Ovary (tissue), 9 donors: ENCODE results near the gene FAM3D. TPM values are rescaled to one million over a fixed set of nuclear protein-coding genes. Genes with fewer than 3 reads are reported as not detected.

Experiments used
- DNase-seq, 5 donors: peaks; one replicate each; pipeline ENCODE4 v3.0.0-alpha.2; 2019 to 2020
- H3K27ac ChIP-seq, 2 donors: fragments of 200-600 bp; one replicate each; pipeline versions ENCODE4 v1.5.1 to v1.8.0; 2019 to 2022
- H3K27me3 ChIP-seq: fragments of 200-600 bp; one replicate; pipeline ENCODE4 v1.8.0; 2022
- H3K36me3 ChIP-seq: fragments of 200-600 bp; sonication (generic); one replicate; pipeline ENCODE4 v1.5.1; 2019
- H3K4me1 ChIP-seq: one replicate; pipeline ENCODE4 v1.8.1; 2013; ENCODE audit warnings: mild to moderate bottlenecking, moderate library complexity; ENCODE audit not compliant: insufficient read depth
- H3K4me3 ChIP-seq: fragments of 200-600 bp; sonication (generic); one replicate; pipeline ENCODE4 v1.5.1; 2017
- H3K9me3 ChIP-seq, 2 donors: fragments of 200-600 bp in 1 of 2; sonication (generic) in 1 of 2; one replicate each; pipeline versions ENCODE4 v1.5.1 to v1.8.1; 2013 to 2019; ENCODE audit warnings: mild to moderate bottlenecking in 1 of 2, moderate library complexity in 1 of 2
- EP300 ChIP-seq: sonication (generic); formaldehyde crosslinking; IDR thresholded peaks from one replicate; pipeline ENCODE4 v1.6.1; 2017; ENCODE audit warnings: antibody characterized with exemption
- POLR2A ChIP-seq: fragments of 450-650 bp; IDR thresholded peaks from one replicate; pipeline ENCODE4 v1.6.1; 2017; ENCODE audit warnings: antibody characterized with exemption, mild to moderate bottlenecking, moderate library complexity
- WGBS, 3 donors: extraction: QIAGEN DNeasy Blood & Tissue Kit in 1 of 3; methylation state at CpG; one replicate each; pipeline versions ENCODE4 v1.1.5 to v1.1.7; 2013 to 2017; 5-methylcytosine and 5-hydroxymethylcytosine counted together
- intact Hi-C, 4 donors: fragments of 100-400 bp; cut with DNase I; formaldehyde crosslinking; loops; one replicate each; pipeline versions ENCODE4 v1.11.0 to v1.15.1; 2022 to 2023
- polyA plus RNA-seq, 2 donors: library from polyadenylated mRNA; stranded (reverse); fragments of 200-250 nt in 1 of 2; fragments of 350-450 nt in 1 of 2; fragmentation: Illumina TruSeq in 1 of 2; extraction: RNeasy Lipid Tissue Mini Kit (QIAGEN cat#74804) in 1 of 2; gene quantifications; one replicate each; pipeline ENCODE4 v1.2.3, GENCODE V29; 2013 to 2014
- total RNA-seq, 7 donors: library from RNA; depleted of rRNA in 2 of 7; stranded (reverse); fragments of >200 nt in 2 of 7; fragmentation: NEBNext Ultra II Directional in 3 of 7; extraction: Animal tissue kit (Norgen Biotek cat#: 25700) in 3 of 7; gene quantifications; one replicate each; pipeline versions ENCODE4 v1.1.0 to v1.2.4, GENCODE V29; 2016 to 2023
- TF ChIP-seq, protein P1 (sequence below), 3 donors: fragments of 450-650 bp in 2 of 3; fragments of 200-600 bp in 1 of 3; IDR thresholded peaks; one replicate each; pipeline versions ENCODE4 v1.5.1 to v1.8.0; 2016 to 2022; ENCODE audit warnings: antibody characterized with exemption in 3 of 3, mild to moderate bottlenecking in 1 of 3
- donor health status: DM: no; HTN: no; CAD: no; lungs with moderate emphysema.
- donor health status: DM: no; HTN: no; CAD: no.
- donor health status: Bipolar disorder and iron deficiency.
- donor health status: DM: yes; HTN: yes; CAD: no.
- donor health status: DM: no; HTN: no; CAD: no.
- donor health status: DM: yes; HTN: yes; CAD: no.

FAM3D gene
- total and polyA plus RNA-seq, 9 donors = 0.36 to 6.3 TPM; not detected in 7

DNA sequence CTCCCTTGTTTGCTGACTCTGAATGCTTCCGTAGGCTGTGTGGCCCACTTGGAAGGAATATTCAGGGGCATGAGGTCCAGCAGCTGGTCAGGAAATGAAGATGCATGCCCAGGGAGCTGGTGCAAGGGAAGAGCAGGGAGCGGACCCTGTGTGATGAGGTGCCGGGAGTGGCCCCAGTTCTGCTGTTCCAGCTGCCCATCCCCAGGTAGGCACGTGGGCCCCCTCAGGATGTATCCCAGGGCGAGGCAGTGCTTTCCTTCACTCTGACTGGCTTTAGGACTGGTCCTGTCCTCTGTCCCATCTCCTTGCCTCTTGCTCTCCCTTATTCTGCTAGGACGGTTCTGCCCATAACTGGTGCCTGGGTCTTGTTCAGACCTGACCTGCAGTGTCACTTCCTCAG is 1.1 kb upstream of the FAM3D start:
- Histone ChIP-seq H3K4me3 (no peak overlapping the region), H3K27ac (no peak overlapping the region)
- intact Hi-C loops = loop anchor here in 1 of 4 donors (5.0 kb wide), 1 partner anchor 700 kb away; no protein-coding TSS in a partner anchor

DNA sequence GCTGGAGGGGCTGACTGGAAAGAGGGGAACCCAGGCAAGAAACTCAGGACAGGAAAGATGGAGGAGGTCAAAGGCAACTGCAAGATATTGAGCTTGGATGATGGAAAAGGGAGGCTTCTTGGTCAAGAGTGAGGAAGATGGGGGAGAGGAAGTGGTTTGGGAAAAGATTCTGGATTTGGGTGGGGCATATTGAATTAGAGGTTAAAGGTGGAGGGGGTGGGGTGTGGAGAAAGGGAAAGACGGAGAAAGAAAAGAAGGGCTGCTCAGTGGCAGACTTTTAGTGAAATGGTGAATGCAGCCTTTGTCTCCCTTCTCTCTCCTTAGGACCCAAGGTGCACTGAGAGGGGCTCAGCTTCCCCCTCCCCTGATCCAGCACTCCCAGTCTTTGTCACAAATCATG is 655 bp upstream of the FAM3D start:
- WGBS, 3 donors = 74 to 91% (median 87%) methylated on average over 1 of the region's 1 CpG
- Histone ChIP-seq H3K27me3 (no peaks in the 10 kb centered on the region), H3K9me3 (no peaks in the 10 kb centered on the region), H3K27ac (no peak overlapping the region), H3K36me3 (no peaks in the 10 kb centered on the region), H3K4me3 (no peak overlapping the region), H3K4me1 (no peaks in the 10 kb centered on the region)
- intact Hi-C loops = loop anchor here in 1 of 4 donors (5.0 kb wide), 1 partner anchor 700 kb away; no protein-coding TSS in a partner anchor
- DNase-seq = no peak
- TF ChIP-seq EP300 (no peak), POLR2A (no peak)
- TF ChIP-seq, protein P1, sequence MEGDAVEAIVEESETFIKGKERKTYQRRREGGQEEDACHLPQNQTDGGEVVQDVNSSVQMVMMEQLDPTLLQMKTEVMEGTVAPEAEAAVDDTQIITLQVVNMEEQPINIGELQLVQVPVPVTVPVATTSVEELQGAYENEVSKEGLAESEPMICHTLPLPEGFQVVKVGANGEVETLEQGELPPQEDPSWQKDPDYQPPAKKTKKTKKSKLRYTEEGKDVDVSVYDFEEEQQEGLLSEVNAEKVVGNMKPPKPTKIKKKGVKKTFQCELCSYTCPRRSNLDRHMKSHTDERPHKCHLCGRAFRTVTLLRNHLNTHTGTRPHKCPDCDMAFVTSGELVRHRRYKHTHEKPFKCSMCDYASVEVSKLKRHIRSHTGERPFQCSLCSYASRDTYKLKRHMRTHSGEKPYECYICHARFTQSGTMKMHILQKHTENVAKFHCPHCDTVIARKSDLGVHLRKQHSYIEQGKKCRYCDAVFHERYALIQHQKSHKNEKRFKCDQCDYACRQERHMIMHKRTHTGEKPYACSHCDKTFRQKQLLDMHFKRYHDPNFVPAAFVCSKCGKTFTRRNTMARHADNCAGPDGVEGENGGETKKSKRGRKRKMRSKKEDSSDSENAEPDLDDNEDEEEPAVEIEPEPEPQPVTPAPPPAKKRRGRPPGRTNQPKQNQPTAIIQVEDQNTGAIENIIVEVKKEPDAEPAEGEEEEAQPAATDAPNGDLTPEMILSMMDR (IDR thresholded peaks at IDR 0.05) = no peak

More for the DNA sequence above, 1.1 kb upstream of the FAM3D start:
- no peaks in the 10 kb centered on the region for H3K36me3 ChIP-seq
- no peaks in the 10 kb centered on the region for H3K27me3 ChIP-seq
- WGBS, 3 donors = 75 to 85% (median 80%) methylated on average over 6 of the region's 6 CpGs
- TF ChIP-seq, protein P1 (IDR thresholded peaks at IDR 0.05) = no peak
- TF ChIP-seq POLR2A (no peak), EP300 (no peak)
- DNase-seq = no peak
- no peaks in the 10 kb centered on the region for H3K4me1 ChIP-seq
- H3K9me3 ChIP-seq = no peaks in the 10 kb centered on the region

DNA sequence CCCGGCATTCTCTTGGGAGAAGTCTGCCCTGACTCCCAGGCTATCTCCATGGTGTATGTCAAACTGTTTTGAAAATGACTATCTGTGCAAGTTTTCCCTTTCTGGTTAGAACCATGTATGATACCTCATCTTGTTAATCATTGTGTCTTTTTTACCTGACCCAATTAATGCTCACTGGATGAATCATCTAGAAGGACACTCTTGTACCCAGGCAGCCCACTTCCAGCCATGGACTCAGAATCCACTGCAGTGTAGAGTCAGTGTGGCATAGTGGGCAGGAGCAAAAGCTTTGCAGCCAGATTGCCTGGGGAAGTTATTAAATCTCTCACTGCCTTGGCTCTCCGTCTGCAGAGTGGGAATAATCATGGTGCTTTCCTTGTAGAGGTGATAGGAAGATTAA is 1.2 kb downstream of the FAM3D start:
- H3K27me3 ChIP-seq = no peaks in the 10 kb centered on the region
- 68 to 76% (median 68%) methylated on average over 2 of the region's 2 CpGs for WGBS, 3 donors
- H3K9me3 ChIP-seq = no peaks in the 10 kb centered on the region
- H3K27ac ChIP-seq = no peak overlapping the region
- TF ChIP-seq EP300 (no peak), POLR2A (no peak)
- TF ChIP-seq, protein P1 (IDR thresholded peaks at IDR 0.05) = no peak
- H3K36me3 ChIP-seq = no peaks in the 10 kb centered on the region
- no peak overlapping the region for H3K4me3 ChIP-seq
- no peaks in the 10 kb centered on the region for H3K4me1 ChIP-seq
- intact Hi-C loops = loop anchor here in 1 of 4 donors (5.0 kb wide), 1 partner anchor 702 kb away; no protein-coding TSS in a partner anchor
- DNase-seq = no peak

DNA sequence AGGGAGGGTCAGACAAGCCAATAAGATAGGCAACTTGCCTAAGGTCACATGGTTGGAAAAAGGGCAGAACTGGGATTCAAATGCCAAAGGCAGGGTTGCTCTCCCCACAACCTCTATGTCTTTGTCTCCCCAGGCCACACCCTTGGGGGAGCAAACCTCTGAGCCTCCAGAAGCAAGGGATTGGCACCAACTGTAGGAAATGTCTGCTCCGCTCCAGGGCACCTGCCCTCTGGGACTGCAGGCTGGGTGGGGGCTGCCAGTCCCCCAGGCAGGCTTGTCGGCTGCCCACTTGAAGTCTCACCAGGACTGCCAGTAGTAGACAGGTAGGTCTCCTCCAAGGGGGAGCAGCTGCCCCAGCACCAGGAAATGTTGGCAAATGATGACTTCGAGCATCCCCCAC is 2.0 kb downstream of the FAM3D start:
- TF ChIP-seq POLR2A = no peak
- no peak for TF ChIP-seq EP300
- TF ChIP-seq, protein P1 (IDR thresholded peaks at IDR 0.05) = no peak
- no peak for DNase-seq
- Histone ChIP-seq H3K9me3 (no peaks in the 10 kb centered on the region), H3K27me3 (no peaks in the 10 kb centered on the region), H3K27ac (no peak overlapping the region), H3K36me3 (no peaks in the 10 kb centered on the region), H3K4me3 (no peak overlapping the region), H3K4me1 (no peaks in the 10 kb centered on the region)
- intact Hi-C loops = loop anchor here in 1 of 4 donors (5.0 kb wide), 1 partner anchor 703 kb away; no protein-coding TSS in a partner anchor
- WGBS, 3 donors = 92 to 94% (median 94%) methylated on average over 2 to 3 of the region's 3 CpGs
